H1 (cell line): ENCODE data around the gene CCDC102A. TPM values are rescaled to one million over a fixed set of nuclear protein-coding genes. Genes with fewer than 3 reads are reported as not detected.
A peak's percentile ranks its signal among the peaks of the same experiment; 100 is the strongest.

Experiments
- CBX5 ChIP-seq: fragments of 300-800, 300-1000 bp; sonication (generic); IDR thresholded peaks from 2 replicates; pipeline ENCODE4 v1.7.1; 2016; ENCODE audit warnings: antibody characterized with exemption, low read length, low read depth
- CHD2 ChIP-seq: IDR thresholded peaks from 2 replicates; pipeline ENCODE4 v1.6.1; 2012; ENCODE audit warnings: low read length, improper control_type of control experiment
- CREB1 ChIP-seq: IDR thresholded peaks from 2 replicates; pipeline ENCODE4 v1.6.1; 2012; ENCODE audit warnings: inconsistent platforms
- CTCF ChIP-seq, 3 experiments: IDR thresholded peaks; 1 replicate in 2 of 3; 2 replicates in 1 of 3; pipeline versions ENCODE4 v1.5.1 to v1.6.1; 2011; ENCODE audit warnings: low read length in 3 of 3, mild to moderate bottlenecking in 3 of 3, inconsistent platforms in 2 of 3, low read depth in 1 of 3, moderate library complexity in 1 of 3; ENCODE audit not compliant: insufficient read depth in 1 of 3; ENCODE audit errors: control extremely low read depth in 1 of 3
- EP300 ChIP-seq, 2 experiments: IDR thresholded peaks; 1 replicate in 1 of 2; 2 replicates in 1 of 2; pipeline ENCODE4 v1.6.1; 2011 to 2012; ENCODE audit warnings: low read depth in 2 of 2, low read length in 2 of 2, mild to moderate bottlenecking in 2 of 2, borderline replicate concordance in 1 of 2, inconsistent platforms in 1 of 2, moderate library complexity in 1 of 2
- JUND ChIP-seq: IDR thresholded peaks from 2 replicates; pipeline ENCODE4 v1.6.1; 2011; ENCODE audit warnings: mild to moderate bottlenecking, improper control_type of control experiment, low read length
- PHF8 ChIP-seq: fragments of 200-600 bp; sonication (generic); conservative IDR thresholded peaks from 2 replicates; pipeline ENCODE4 v1.7.1; 2012; ENCODE audit warnings: low read depth, mild to moderate bottlenecking, inconsistent platforms, low read length, moderate library complexity
- POU5F1 ChIP-seq: IDR thresholded peaks from 2 replicates; pipeline ENCODE4 v1.6.1; 2011; ENCODE audit warnings: low read depth, mild to moderate bottlenecking, low read length, moderate library complexity
- RAD21 ChIP-seq, 2 experiments: IDR thresholded peaks in 1 of 2; conservative IDR thresholded peaks in 1 of 2; 2 replicates each; pipeline ENCODE4 v1.6.1; 2011; ENCODE audit warnings: low read depth in 2 of 2, low read length in 2 of 2, improper control_type of control experiment in 1 of 2, inconsistent platforms in 1 of 2, mild to moderate bottlenecking in 1 of 2, moderate library complexity in 1 of 2
- RXRA ChIP-seq: IDR thresholded peaks from 2 replicates; pipeline ENCODE4 v1.6.1; 2011; ENCODE audit warnings: low read depth, mild to moderate bottlenecking, low read length, moderate library complexity; ENCODE audit not compliant: insufficient read depth
- SIN3A ChIP-seq, 2 experiments: IDR thresholded peaks in 1 of 2; conservative IDR thresholded peaks in 1 of 2; 2 replicates each; pipeline ENCODE4 v1.6.1; 2011 to 2012; ENCODE audit warnings: low read length in 2 of 2, improper control_type of control experiment in 1 of 2, low read depth in 1 of 2, mild to moderate bottlenecking in 1 of 2
- SIRT6 ChIP-seq: IDR thresholded peaks from one replicate; pipeline ENCODE4 v1.7.1; 2012; ENCODE audit warnings: low read length, inconsistent platforms
- SIX5 ChIP-seq: IDR thresholded peaks from 2 replicates; pipeline ENCODE4 v1.6.1; 2011; ENCODE audit warnings: mild to moderate bottlenecking, low read depth, low read length
- SP2 ChIP-seq: IDR thresholded peaks from 2 replicates; pipeline ENCODE4 v1.6.1; 2012; ENCODE audit warnings: mild to moderate bottlenecking, low read length, inconsistent platforms
- TAF7 ChIP-seq: optimal IDR thresholded peaks from 2 replicates; pipeline ENCODE3; 2011; ENCODE audit warnings: low read depth, mild to moderate bottlenecking, inconsistent platforms, low read length, moderate library complexity, borderline replicate concordance
- polyA plus RNA-seq, 7 experiments: library from polyadenylated mRNA; depleted of rRNA in 3 of 7; stranded (reverse) in 5 of 7; unstranded in 2 of 7; fragments of >200 nt in 5 of 7; fragments of 200-250 nt in 2 of 7; gene quantifications; 1 replicate in 5 of 7; 2 replicates in 1 of 7; 4 replicates in 1 of 7; pipeline versions ENCODE4 v1.2.1 to v1.2.3, GENCODE V29; 2011 to 2013; ENCODE audit warnings: missing spikeins in 2 of 7, mixed read lengths in 2 of 7
- total RNA-seq: library from RNA; stranded (reverse); fragmentation: NEBNext Ultra II Directional; extraction: Animal tissue kit (Norgen Biotek cat#: 25700); gene quantifications from 2 replicates; pipeline ENCODE4 v1.2.1, GENCODE V29; 2021
- TF ChIP-seq, protein P1 (sequence below): IDR thresholded peaks from 2 replicates; pipeline ENCODE4 v1.6.1; 2012; ENCODE audit warnings: inconsistent platforms

Gene CCDC102A
- total and polyA plus RNA-seq, 2 of the 8 experiments (the other 6 are each of a cell fraction or from before 2014, with no cell fraction given), result 4.0 to 7.5 TPM

DNA sequence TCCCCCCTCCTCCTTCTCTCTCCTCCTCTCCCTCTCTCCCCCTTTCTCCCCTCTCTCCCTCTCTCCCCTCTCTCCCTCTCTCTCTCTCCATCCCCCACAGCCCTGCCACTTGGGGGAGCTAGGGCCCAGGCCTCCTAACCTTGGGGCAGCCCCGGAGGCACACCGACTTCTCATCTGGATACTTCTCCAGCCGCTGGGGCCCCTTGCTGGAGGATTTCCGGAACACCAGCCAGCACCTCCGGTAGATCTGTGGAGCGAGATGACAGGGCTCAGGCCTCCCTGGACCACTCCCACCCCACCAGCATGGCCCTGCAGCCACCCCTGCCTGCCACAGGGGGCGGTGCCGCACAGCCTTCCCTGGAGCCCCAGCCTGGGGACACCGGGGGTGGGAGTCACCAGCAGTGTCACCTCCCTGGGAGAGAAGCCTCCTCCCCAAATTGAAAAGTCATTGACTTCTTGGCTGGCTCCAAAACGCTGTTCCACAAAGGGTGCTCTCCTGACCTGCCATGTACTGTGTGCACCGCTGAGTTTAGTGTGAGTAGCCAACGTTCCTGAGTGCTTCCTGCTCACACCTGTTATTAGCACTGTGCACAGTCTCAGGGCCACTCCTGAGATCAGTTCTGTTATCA lies 60.5 kb downstream of the CCDC102A start (continued):
- TF ChIP-seq CTCF (IDR thresholded peaks at IDR 0.05; ENCODE audit: control extremely low read depth in 1 of 3, insufficient read depth in 1 of 3, low read depth in 1 of 3, low read length in 3 of 3) (peak; percentile 69 to 97 (median 89)), SIN3A (conservative IDR thresholded peaks at IDR 0.05 in 1 of 2, IDR thresholded peaks at IDR 0.05 in 1 of 2; ENCODE audit: low read depth in 1 of 2, low read length in 2 of 2) (peak in 1 of 2 experiments; percentile 84; a peak in 2 of 4 replicates), EP300 (IDR thresholded peaks at IDR 0.05; ENCODE audit: borderline replicate concordance in 1 of 2, low read depth in 2 of 2, low read length in 2 of 2) (peak in 1 of 2 experiments; percentile 25; a peak in 1 of 3 replicates), POU5F1 (no peak), PHF8 (no peak), CREB1 (peak; percentile 33; the same call in 1 of the 2 replicates), SIX5 (no peak), RAD21 (IDR thresholded peaks at IDR 0.05 in 1 of 2, conservative IDR thresholded peaks at IDR 0.05 in 1 of 2; ENCODE audit: low read depth in 2 of 2, low read length in 2 of 2) (peak; percentile 65 to 68), CHD2 (no peak), RXRA (0 out of 2 replicates have a peak, but pooled peaks have one; percentile 3), TAF7 (peak; percentile 38), CBX5 (no peak), JUND (no peak), SP2 (no peak), SIRT6 (no peak)
- TF ChIP-seq, protein P1, sequence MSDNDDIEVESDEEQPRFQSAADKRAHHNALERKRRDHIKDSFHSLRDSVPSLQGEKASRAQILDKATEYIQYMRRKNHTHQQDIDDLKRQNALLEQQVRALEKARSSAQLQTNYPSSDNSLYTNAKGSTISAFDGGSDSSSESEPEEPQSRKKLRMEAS, result peak; percentile 72
